HEK293 (cell line): ENCODE measurements around the gene DCAF15.

Experiments
- CTCF ChIA-PET: fragments of 350-600 bp; formaldehyde crosslinking; extraction: SDS; loops from one replicate; lab custom pipeline; 2021; ENCODE audit warnings: antibody characterized with exemption; lab: Yijun Ruan, JAX
- POLR2A ChIA-PET: fragments of 300-600 bp; formaldehyde crosslinking; extraction: SDS; loops from one replicate; lab custom pipeline; 2020; ENCODE audit warnings: antibody characterized with exemption, inconsistent platforms; lab: Yijun Ruan, JAX
- H3K27ac ChIP-seq: fragments of 200-500 bp; sonication (Bioruptor generic); 2 replicates; pipeline ENCODE4 v1.5.1; 2014; ENCODE audit warnings: low read depth, low read length, control low read depth, inconsistent platforms; ENCODE audit errors: extremely low read depth
- H3K36me3 ChIP-seq, 2 experiments: fragments of 200-500 bp in 1 of 2; sonication (Bioruptor generic) in 1 of 2; 1 replicate in 1 of 2; 2 replicates in 1 of 2; pipeline ENCODE4 v1.5.1; 2014 to 2017; ENCODE audit warnings: inconsistent platforms in 2 of 2, low read length in 2 of 2; ENCODE audit not compliant: control insufficient read depth in 2 of 2, insufficient read depth in 1 of 2
- H3K4me1 ChIP-seq: fragments of 200-500 bp; sonication (Bioruptor generic); 2 replicates; pipeline ENCODE4 v1.5.1; 2014; ENCODE audit warnings: mild to moderate bottlenecking, low read length, inconsistent platforms; ENCODE audit not compliant: control insufficient read depth, insufficient read depth
- H3K4me3 ChIP-seq: 2 replicates; pipeline ENCODE4 v1.5.1; 2011; ENCODE audit warnings: low read depth, mild to moderate bottlenecking, control low read depth, low read length, moderate library complexity
- H3K9me3 ChIP-seq: fragments of 200-500 bp; sonication (Bioruptor generic); 2 replicates; pipeline ENCODE4 v1.5.1; 2014; ENCODE audit warnings: low read depth, low read length, inconsistent platforms; ENCODE audit not compliant: control insufficient read depth, insufficient read depth
- HIC1 ChIP-seq: fragments of 450-650 bp; formaldehyde crosslinking; IDR thresholded peaks from 2 replicates; pipeline ENCODE4 v1.5.1; 2016; ENCODE audit warnings: missing biosample characterization, missing genetic modification characterization
- KLF10 ChIP-seq: fragments of 450-650 bp; IDR thresholded peaks from 2 replicates; pipeline ENCODE4 v1.5.1; 2018; ENCODE audit warnings: missing biosample characterization, mild to moderate bottlenecking, missing genetic modification characterization
- MEIS1 ChIP-seq: sonication (generic); formaldehyde crosslinking; IDR thresholded peaks from 2 replicates; pipeline ENCODE4 v1.8.1; 2022; ENCODE audit warnings: missing genetic modification reagents, mild to moderate bottlenecking, borderline replicate concordance
- PRDM10 ChIP-seq: fragments of 450-650 bp; formaldehyde crosslinking; IDR thresholded peaks from 2 replicates; pipeline ENCODE4 v1.5.1; 2016; ENCODE audit warnings: missing biosample characterization, missing genetic modification characterization
- SCRT1 ChIP-seq: fragments of 450-650 bp; formaldehyde crosslinking; IDR thresholded peaks from 2 replicates; pipeline ENCODE4 v1.5.1; 2016; ENCODE audit warnings: missing biosample characterization, missing genetic modification characterization, borderline replicate concordance
- YY2 ChIP-seq: fragments of 450-650 bp; formaldehyde crosslinking; IDR thresholded peaks from 2 replicates; pipeline ENCODE4 v1.5.1; 2016; ENCODE audit warnings: missing biosample characterization, missing genetic modification characterization
- ZBTB17 ChIP-seq: fragments of 450-650 bp; formaldehyde crosslinking; IDR thresholded peaks from 2 replicates; pipeline ENCODE4 v1.5.1; 2016; ENCODE audit warnings: missing biosample characterization, missing genetic modification characterization
- ZBTB44 ChIP-seq: fragments of 450-650 bp; IDR thresholded peaks from 2 replicates; pipeline ENCODE4 v1.5.1; 2018; ENCODE audit warnings: missing biosample characterization, mild to moderate bottlenecking, missing genetic modification characterization
- ZNF132 ChIP-seq: fragments of 450-650 bp; formaldehyde crosslinking; IDR thresholded peaks from 2 replicates; pipeline ENCODE4 v1.5.1; 2017; ENCODE audit warnings: missing biosample characterization, missing genetic modification characterization, borderline replicate concordance
- ZNF280D ChIP-seq: fragments of 450-650 bp; formaldehyde crosslinking; IDR thresholded peaks from 2 replicates; pipeline ENCODE4 v1.5.1; 2016; ENCODE audit warnings: missing biosample characterization, missing genetic modification characterization
- ZNF692 ChIP-seq: fragments of 450-650 bp; formaldehyde crosslinking; IDR thresholded peaks from 2 replicates; pipeline ENCODE4 v1.5.1; 2016; ENCODE audit warnings: missing biosample characterization, missing genetic modification characterization
- ZSCAN5A ChIP-seq: fragments of 450-650 bp; formaldehyde crosslinking; IDR thresholded peaks from 2 replicates; pipeline ENCODE4 v1.5.1; 2016; ENCODE audit warnings: missing biosample characterization, missing genetic modification characterization

Gene DCAF15

GRCh38 chr19:13908674-13909073 is 43.6 kb upstream of the DCAF15 start (continued):
- no peak for TF ChIP-seq PRDM10 (tag by site-specific recombination)
- TF ChIP-seq YY2 (tag by site-specific recombination) = no peak
- no peak for TF ChIP-seq ZNF132 (tag by site-specific recombination)
- TF ChIP-seq, all 188 proteins: peak for 2

GRCh38 chr19:13909430-13909829 is 42.9 kb upstream of the DCAF15 start:
- TF ChIP-seq KLF10 (tag by site-specific recombination) = no peak
- TF ChIP-seq, all 188 proteins: peak for 0
- CTCF ChIA-PET = interaction anchor here (0.5 kb wide), 1 partner anchor 97 kb away, joined by 3 read pairs; the partner anchor contains the start of gene RFX1

GRCh38 chr19:13913352-13913751 is 39.0 kb upstream of the DCAF15 start:
- no peak overlapping the region for H3K4me3 ChIP-seq
- H3K36me3 ChIP-seq = peaks cover 59 to 82% of the 10 kb centered on the region in 2 experiments
- no peaks in the 10 kb centered on the region for H3K9me3 ChIP-seq
- H3K4me1 ChIP-seq = no peaks in the 10 kb centered on the region
- ChIA-PET POLR2A (no interaction called here), CTCF (no interaction called here)
- TF ChIP-seq ZNF692 (tag by site-specific recombination) = no peak
- no peak for TF ChIP-seq HIC1 (tag by site-specific recombination)
- no peak overlapping the region for H3K27ac ChIP-seq

More at GRCh38 chr19:13909430-13909829, 42.9 kb upstream of the DCAF15 start:
- no peaks in the 10 kb centered on the region; the same call in 1 of the 2 replicates for H3K4me1 ChIP-seq
- no peaks in the 10 kb centered on the region for H3K9me3 ChIP-seq
- peaks cover 27 to 48% of the 10 kb centered on the region in 2 experiments; a peak in 2 of 3 replicates for H3K36me3 ChIP-seq
- POLR2A ChIA-PET = interaction anchor here (0.7 kb wide), 2 partner anchors 9 to 976 kb away, joined by 3 read pairs; partner anchors contain the start of gene FARSA
- H3K4me3 ChIP-seq = no peak overlapping the region
- no peak overlapping the region for H3K27ac ChIP-seq

- Histone ChIP-seq H3K4me3 (no peak overlapping the region), H3K9me3 (no peaks in the 10 kb centered on the region), H3K27ac (no peak overlapping the region), H3K4me1 (no peaks in the 10 kb centered on the region), H3K36me3 (peaks cover 67 to 86% of the 10 kb centered on the region in 2 experiments)
- ChIA-PET CTCF (interaction anchor here (0.6 to 1.0 kb wide), 2 partner anchors 12 to 163 kb away, joined by 3 read pairs; no protein-coding TSS in a partner anchor), POLR2A (no interaction called here)
- TF ChIP-seq ZSCAN5A (tag by site-specific recombination) = no peak
- TF ChIP-seq ZNF280D (tag by site-specific recombination) = no peak
- TF ChIP-seq MEIS1 (CRISPR knock-in tag) = no peak
- no peak for TF ChIP-seq ZBTB44
- TF ChIP-seq ZBTB17 (tag by site-specific recombination) = no peak
- no peak for TF ChIP-seq SCRT1 (tag by site-specific recombination)
Observed at GRCh38 chr19:13914777-13915176, 37.5 kb upstream of the DCAF15 start.
